ENCODE measurements around the gene MORN1. TPM values are rescaled to one million over a fixed set of nuclear protein-coding genes. Genes with fewer than 3 reads are reported as not detected.

MORN1 gene
- total RNA-seq, 1 experiment from 2014 or later: 23.2 TPM

GRCh38 chr1:2314273-2314802, 77.0 kb downstream of the MORN1 start:
- no TSS peak for BruUV-seq (replicated peaks)
- Mint-ChIP-seq H3K9me3 (ENCODE audit: low read depth, unreplicated experiment) (no peaks in the 10 kb centered on the region), H3K4me3 (ENCODE audit: low read depth, unreplicated experiment) (no peak overlapping the region), H3K4me1 (ENCODE audit: low read depth, unreplicated experiment) (no peaks in the 10 kb centered on the region), H3K36me3 (ENCODE audit: insufficient read depth, unreplicated experiment) (peaks cover 16% of the 10 kb centered on the region), H3K27ac (ENCODE audit: unreplicated experiment) (no peak overlapping the region), H3K27me3 (ENCODE audit: unreplicated experiment) (no peaks in the 10 kb centered on the region)
- DNase-seq: peak; percentile 57
- intact Hi-C loops (cut with micrococcal nuclease; ENCODE audit: unreplicated experiment): loop anchor here (5.0 kb wide), 1 partner anchor 117 kb away; no protein-coding TSS in a partner anchor
- TF ChIP-seq CTCF (IDR thresholded peaks at IDR 0.05; ENCODE audit: unreplicated experiment): no peak
- CTCF ChIA-PET: interaction anchor here (0.9 kb wide), 1 partner anchor 7 kb away, joined by 3 read pairs; no protein-coding TSS in a partner anchor

GRCh38 chr1:2313651-2314261, 77.6 kb downstream of the MORN1 start:
- no peak for TF ChIP-seq CTCF (IDR thresholded peaks at IDR 0.05; ENCODE audit: unreplicated experiment)
- no TSS peak for BruUV-seq (replicated peaks)
- no peak for DNase-seq
- Mint-ChIP-seq H3K27ac (ENCODE audit: unreplicated experiment) (no peak overlapping the region), H3K4me1 (ENCODE audit: low read depth, unreplicated experiment) (no peaks in the 10 kb centered on the region), H3K9me3 (ENCODE audit: low read depth, unreplicated experiment) (no peaks in the 10 kb centered on the region), H3K36me3 (ENCODE audit: insufficient read depth, unreplicated experiment) (peaks cover 19% of the 10 kb centered on the region), H3K27me3 (ENCODE audit: unreplicated experiment) (no peaks in the 10 kb centered on the region), H3K4me3 (ENCODE audit: low read depth, unreplicated experiment) (no peak overlapping the region)
- CTCF ChIA-PET: no interaction called here
- intact Hi-C loops (cut with micrococcal nuclease; ENCODE audit: unreplicated experiment): loop anchor here (5.0 kb wide), 1 partner anchor 116 kb away; no protein-coding TSS in a partner anchor

- H3K4me1 Mint-ChIP-seq (ENCODE audit: low read depth, unreplicated experiment): no peaks in the 10 kb centered on the region
- H3K27me3 Mint-ChIP-seq (ENCODE audit: unreplicated experiment): no peaks in the 10 kb centered on the region
- H3K27ac Mint-ChIP-seq (ENCODE audit: unreplicated experiment): no peak overlapping the region
- H3K36me3 Mint-ChIP-seq (ENCODE audit: insufficient read depth, unreplicated experiment): peaks cover 26% of the 10 kb centered on the region
- no peak for TF ChIP-seq CTCF (IDR thresholded peaks at IDR 0.05; ENCODE audit: unreplicated experiment)
- no peaks in the 10 kb centered on the region for H3K9me3 Mint-ChIP-seq (ENCODE audit: low read depth, unreplicated experiment)
- BruUV-seq (replicated peaks): no TSS peak
- intact Hi-C loops (cut with micrococcal nuclease; ENCODE audit: unreplicated experiment): loop anchor here (5.0 kb wide), 1 partner anchor 115 kb away; no protein-coding TSS in a partner anchor
- CTCF ChIA-PET: interaction anchor here (0.6 kb wide), 1 partner anchor 113 kb away, joined by 6 read pairs; no protein-coding TSS in a partner anchor
- H3K4me3 Mint-ChIP-seq (ENCODE audit: low read depth, unreplicated experiment): no peak overlapping the region
- no peak for DNase-seq
Observed at GRCh38 chr1:2312515-2313301, 78.6 kb downstream of the MORN1 start.

- Mint-ChIP-seq H3K9me3 (ENCODE audit: low read depth, unreplicated experiment) (no peaks in the 10 kb centered on the region), H3K27ac (ENCODE audit: unreplicated experiment) (no peak overlapping the region), H3K36me3 (ENCODE audit: insufficient read depth, unreplicated experiment) (peaks cover 31% of the 10 kb centered on the region), H3K4me3 (ENCODE audit: low read depth, unreplicated experiment) (no peak overlapping the region), H3K27me3 (ENCODE audit: unreplicated experiment) (no peaks in the 10 kb centered on the region), H3K4me1 (ENCODE audit: low read depth, unreplicated experiment) (no peaks in the 10 kb centered on the region)
- BruUV-seq (replicated peaks): no TSS peak
- no peak for DNase-seq
- TF ChIP-seq CTCF (IDR thresholded peaks at IDR 0.05; ENCODE audit: unreplicated experiment): no peak
- CTCF ChIA-PET: interaction anchor here (1.2 kb wide), 1 partner anchor 117 kb away, joined by 4 read pairs; no protein-coding TSS in a partner anchor
- intact Hi-C loops (cut with micrococcal nuclease; ENCODE audit: unreplicated experiment): loop anchor here (5.0 kb wide), 1 partner anchor 115 kb away; no protein-coding TSS in a partner anchor
Observed at GRCh38 chr1:2312160-2312514, 79.2 kb downstream of the MORN1 start.

Data from Calu3 (cell line).